PC-3 (cell line): ENCODE data around the gene MRPL40. TPM values are rescaled to one million over a fixed set of nuclear protein-coding genes. Genes with fewer than 3 reads are reported as not detected.
"Not testable (repeated sequence)": the region's sequence is repeated elsewhere in the genome, so short reads cannot be mapped to it uniquely, and the experiment has no call there.

Experiments used
- ATAC-seq: fragments of 200-7000 bp; cut with Tn5 transposase; 2 replicates; pipeline ENCODE4 v1.9.1; 2020; ENCODE audit warnings: mild to moderate bottlenecking, moderate library complexity
- BruUV-seq: library from RNA; stranded (reverse); fragments of 400-500 nt; replicated peaks from 2 replicates; lab custom pipeline; 2021; lab: Mats Ljungman, UMichigan
- CTCF ChIA-PET: fragments of 300-600 bp; sonication (Branson Sonifier 250); formaldehyde crosslinking; loops from one replicate; lab custom pipeline; 2022; ENCODE audit warnings: antibody characterized with exemption; lab: Charles Lee
- POLR2A ChIA-PET: fragments of 300-600 bp; sonication (Branson Sonifier 250); formaldehyde crosslinking; loops from one replicate; lab custom pipeline; 2022; ENCODE audit warnings: antibody characterized with exemption; ENCODE audit not compliant: unreplicated experiment; lab: Charles Lee
- DNase-seq: peaks from one replicate; pipeline ENCODE4 v3.0.0-alpha.2; 2015
- H2AFZ ChIP-seq: fragments of 300-600 bp; sonication (generic); 2 replicates; pipeline ENCODE4 v1.6.0; 2016; ENCODE audit warnings: antibody characterized with exemption, low read length
- H3F3A ChIP-seq: fragments of 300-600 bp; sonication (generic); one replicate; pipeline ENCODE4 v1.6.0; 2017; ENCODE audit warnings: antibody characterized with exemption, low read length, control low read depth, mild to moderate bottlenecking; ENCODE audit not compliant: unreplicated experiment
- H3K27ac ChIP-seq: fragments of 300-600 bp; sonication (generic); 2 replicates; pipeline ENCODE4 v1.5.1; 2016; ENCODE audit warnings: mild to moderate bottlenecking, low read length
- H3K27me3 ChIP-seq: fragments of 300-600 bp; sonication (generic); 2 replicates; pipeline ENCODE4 v1.6.1; 2016; ENCODE audit warnings: low read length, mixed read lengths
- H3K36me3 ChIP-seq: fragments of 300-600 bp; sonication (generic); 2 replicates; pipeline ENCODE4 v1.6.1; 2016; ENCODE audit warnings: low read depth, mixed run types, low read length, mixed read lengths
- H3K4me1 ChIP-seq: fragments of 300-600 bp; sonication (generic); 2 replicates; pipeline ENCODE4 v1.5.1; 2016; ENCODE audit warnings: low read length; ENCODE audit not compliant: insufficient read depth
- H3K4me2 ChIP-seq: fragments of 300-600 bp; sonication (generic); 2 replicates; pipeline ENCODE4 v1.6.0; 2016; ENCODE audit warnings: low read length
- H3K4me3 ChIP-seq: fragments of 300-600 bp; sonication (generic); 2 replicates; pipeline ENCODE4 v1.5.1; 2016; ENCODE audit warnings: mild to moderate bottlenecking, low read length, mixed read lengths
- H3K79me2 ChIP-seq: fragments of 300-600 bp; sonication (generic); 2 replicates; pipeline ENCODE4 v1.6.1; 2017; ENCODE audit warnings: low read length, mixed read lengths
- H3K9ac ChIP-seq: fragments of 300-600 bp; sonication (generic); 2 replicates; pipeline ENCODE4 v1.6.0; 2016; ENCODE audit warnings: mild to moderate bottlenecking, low read length
- H3K9me2 ChIP-seq: fragments of 300-600 bp; sonication (generic); replicated peaks from 2 replicates; pipeline ENCODE4 v1.6.1; 2016; ENCODE audit warnings: mixed run types, low read length, mixed read lengths
- H3K9me3 ChIP-seq: fragments of 300-600 bp; sonication (generic); 2 replicates; pipeline ENCODE4 v1.6.1; 2016; ENCODE audit warnings: low read length, mixed read lengths
- H4K20me1 ChIP-seq: fragments of 300-600 bp; sonication (generic); 2 replicates; pipeline ENCODE4 v1.6.1; 2016; ENCODE audit warnings: low read length, mixed read lengths
- EZH2 ChIP-seq: fragments of 300-600 bp; sonication (generic); IDR thresholded peaks from one replicate; pipeline ENCODE4 v1.6.1; 2017; ENCODE audit warnings: antibody characterized with exemption, mild to moderate bottlenecking, low read length; ENCODE audit not compliant: unreplicated experiment
- EZH2phosphoT487 ChIP-seq: fragments of 300-600 bp; sonication (generic); IDR thresholded peaks from 2 replicates; pipeline ENCODE4 v1.6.1; 2018; ENCODE audit warnings: mild to moderate bottlenecking, antibody characterized with exemption, low read length, borderline replicate concordance
- intact Hi-C: fragments of 100-400 bp; cut with micrococcal nuclease; formaldehyde crosslinking; loops from 2 replicates; pipeline ENCODE4 v1.9.0; 2023
- total RNA-seq: library from RNA; depleted of rRNA; stranded (reverse); fragments of >200 nt; gene quantifications from 2 replicates; pipeline ENCODE4 v1.2.3, GENCODE V29; 2014
- TF ChIP-seq, protein P1 (sequence below): fragments of 300-600 bp; sonication (generic); conservative IDR thresholded peaks from 2 replicates; pipeline ENCODE4 v1.5.1; 2017; ENCODE audit warnings: antibody characterized with exemption, low read depth, mild to moderate bottlenecking, low read length

Gene MRPL40
- total RNA-seq, 1 experiment from 2014 or later = 55.1 TPM

DNA sequence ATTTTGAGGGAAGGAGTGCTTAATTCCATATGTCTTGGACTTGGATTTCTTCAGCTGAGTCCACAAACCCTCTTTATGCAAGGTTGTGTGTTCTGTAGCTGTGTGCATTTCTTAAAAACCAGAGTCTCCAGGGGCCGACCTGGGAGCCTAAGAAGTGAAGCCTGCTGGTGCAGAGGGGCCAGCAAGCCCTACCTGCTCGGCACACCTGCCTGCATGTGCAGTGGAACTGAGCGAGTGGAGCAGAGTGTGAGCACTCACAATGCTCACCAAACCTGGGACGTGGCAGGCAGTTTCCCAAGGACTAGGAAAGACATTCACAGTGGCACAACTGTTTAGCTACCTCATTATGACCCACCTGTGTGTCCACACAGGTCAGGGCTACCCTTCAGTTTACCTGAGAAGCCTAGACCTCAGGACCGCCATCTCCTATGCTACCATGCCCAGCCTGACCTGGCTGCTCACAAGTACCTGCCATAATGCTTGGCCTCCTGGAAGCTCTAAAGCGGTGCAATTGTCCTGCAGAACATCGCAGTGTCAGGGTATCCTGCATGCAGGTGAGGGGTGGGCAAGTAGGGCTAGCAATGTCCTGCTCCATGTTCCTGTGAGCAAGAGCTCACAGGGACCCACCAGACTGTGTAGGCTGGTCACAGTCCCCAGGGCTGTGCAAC lies 11.3 kb downstream of the MRPL40 start:
- no peak for ATAC-seq

GRCh38 chr22:19445279-19445982 lies 13.1 kb downstream of the MRPL40 start:
- intact Hi-C loops, BruUV-seq, H3K9me3 ChIP-seq, H3K4me2 ChIP-seq, H3K27ac ChIP-seq, H3F3A ChIP-seq, DNase-seq, H3K27me3 ChIP-seq, H2AFZ ChIP-seq, H3K9me2 ChIP-seq, ATAC-seq, H3K36me3 ChIP-seq, POLR2A ChIA-PET, CTCF ChIA-PET, H3K4me3 ChIP-seq, H3K9ac ChIP-seq, H4K20me1 ChIP-seq: not testable (repeated sequence)
- Histone ChIP-seq H3K4me1 (peaks cover 12% of the 10 kb centered on the region), H3K79me2 (peaks cover 57% of the 10 kb centered on the region)

More for the DNA sequence above, 11.3 kb downstream of the MRPL40 start:
- H3K9me2 ChIP-seq = no peaks in the 10 kb centered on the region
- H3K36me3 ChIP-seq = no peaks in the 10 kb centered on the region; the same call in 1 of the 2 replicates
- POLR2A ChIA-PET = interaction anchor here (0.5 kb wide), 1 partner anchor 20 kb away, joined by 4 read pairs; no protein-coding TSS in a partner anchor
- H3F3A ChIP-seq = no peaks in the 10 kb centered on the region
- no peaks in the 10 kb centered on the region for H4K20me1 ChIP-seq
- intact Hi-C loops = no loop called here
- no peaks in the 10 kb centered on the region for H3K9me3 ChIP-seq
- H3K27ac ChIP-seq = no peak overlapping the region
- peaks cover 12% of the 10 kb centered on the region for H3K4me1 ChIP-seq
- H3K9ac ChIP-seq = no peak overlapping the region
- peaks cover 57% of the 10 kb centered on the region for H3K79me2 ChIP-seq
- H3K4me2 ChIP-seq = no peak overlapping the region
- no peak overlapping the region for H2AFZ ChIP-seq
- no TSS peak for BruUV-seq
- H3K27me3 ChIP-seq = no peaks in the 10 kb centered on the region
- CTCF ChIA-PET = no interaction called here
- no peak for TF ChIP-seq EZH2
- no peak for TF ChIP-seq EZH2phosphoT487
- TF ChIP-seq, protein P1, sequence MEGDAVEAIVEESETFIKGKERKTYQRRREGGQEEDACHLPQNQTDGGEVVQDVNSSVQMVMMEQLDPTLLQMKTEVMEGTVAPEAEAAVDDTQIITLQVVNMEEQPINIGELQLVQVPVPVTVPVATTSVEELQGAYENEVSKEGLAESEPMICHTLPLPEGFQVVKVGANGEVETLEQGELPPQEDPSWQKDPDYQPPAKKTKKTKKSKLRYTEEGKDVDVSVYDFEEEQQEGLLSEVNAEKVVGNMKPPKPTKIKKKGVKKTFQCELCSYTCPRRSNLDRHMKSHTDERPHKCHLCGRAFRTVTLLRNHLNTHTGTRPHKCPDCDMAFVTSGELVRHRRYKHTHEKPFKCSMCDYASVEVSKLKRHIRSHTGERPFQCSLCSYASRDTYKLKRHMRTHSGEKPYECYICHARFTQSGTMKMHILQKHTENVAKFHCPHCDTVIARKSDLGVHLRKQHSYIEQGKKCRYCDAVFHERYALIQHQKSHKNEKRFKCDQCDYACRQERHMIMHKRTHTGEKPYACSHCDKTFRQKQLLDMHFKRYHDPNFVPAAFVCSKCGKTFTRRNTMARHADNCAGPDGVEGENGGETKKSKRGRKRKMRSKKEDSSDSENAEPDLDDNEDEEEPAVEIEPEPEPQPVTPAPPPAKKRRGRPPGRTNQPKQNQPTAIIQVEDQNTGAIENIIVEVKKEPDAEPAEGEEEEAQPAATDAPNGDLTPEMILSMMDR = no peak
- no peak for DNase-seq
- H3K4me3 ChIP-seq = no peak overlapping the region

- Histone ChIP-seq H3K9me3 (no peaks in the 10 kb centered on the region), H3K27ac (peak overlapping the region; percentile 64), H2AFZ (peak overlapping the region; percentile 64), H3F3A (no peaks in the 10 kb centered on the region), H3K4me3 (peak overlapping the region; percentile 97), H3K4me2 (peak overlapping the region; percentile 80), H3K9ac (peak overlapping the region; percentile 87), H3K9me2 (no peaks in the 10 kb centered on the region), H3K4me1 (peaks cover 12% of the 10 kb centered on the region), H4K20me1 (no peaks in the 10 kb centered on the region), H3K36me3 (peaks cover 2% of the 10 kb centered on the region; the same call in 1 of the 2 replicates), H3K79me2 (peaks cover 50% of the 10 kb centered on the region), H3K27me3 (no peaks in the 10 kb centered on the region)
- TF ChIP-seq, protein P1 = no peak
- no peak for TF ChIP-seq EZH2
- CTCF ChIA-PET = no interaction called here
- POLR2A ChIA-PET = interaction anchor here (0.6 kb wide), 1 partner anchor 156 kb away, joined by 3 read pairs; no protein-coding TSS in a partner anchor
- peak; percentile 18 for ATAC-seq
- intact Hi-C loops = no loop called here
- TSS peak; percentile 42 for BruUV-seq
- no peak for DNase-seq
Observed at GRCh38 chr22:19446603-19447329, 14.4 kb downstream of the MRPL40 start.
